Left lung (tissue), 10 donors: ENCODE measurements around the gene C1orf174. TPM values are rescaled to one million over a fixed set of nuclear protein-coding genes. Genes with fewer than 3 reads are reported as not detected.
A peak's percentile ranks its signal among the peaks of the same experiment; 100 is the strongest.
"Not testable (repeated sequence)": the region's sequence is repeated elsewhere in the genome, so short reads cannot be mapped to it uniquely, and the experiment has no call there.

Experiments
- ATAC-seq: fragments of 200-7000 bp; cut with Tn5 transposase; one replicate; pipeline ENCODE4 v1.9.1; 2020; ENCODE audit warnings: moderate library complexity
- DNase-seq, 4 donors: peaks; one replicate each; pipeline ENCODE4 v3.0.0-alpha.2; 2013 to 2020
- H3K27ac ChIP-seq, 2 donors: fragments of 200-600 bp; sonication (generic) in 1 of 2; one replicate each; pipeline versions ENCODE4 v1.5.0 to v1.8.0; 2020 to 2021
- H3K27me3 ChIP-seq, 2 donors: fragments of 200-600 bp; sonication (generic) in 1 of 2; one replicate each; pipeline versions ENCODE4 v1.5.0 to v1.8.0; 2020 to 2021
- H3K36me3 ChIP-seq, 2 donors: fragments of 200-600 bp; sonication (generic) in 1 of 2; one replicate each; pipeline versions ENCODE4 v1.5.0 to v1.8.0; 2020 to 2021
- H3K4me1 ChIP-seq, 2 donors: fragments of 200-600 bp; one replicate each; pipeline ENCODE4 v1.8.0; 2021
- H3K4me3 ChIP-seq, 2 donors: fragments of 200-600 bp; sonication (generic) in 1 of 2; one replicate each; pipeline versions ENCODE4 v1.5.0 to v1.8.0; 2020 to 2021; ENCODE audit warnings: mild to moderate bottlenecking in 1 of 2
- H3K9me3 ChIP-seq, 2 donors: fragments of 200-600 bp; sonication (generic) in 1 of 2; one replicate each; pipeline versions ENCODE4 v1.5.0 to v1.8.0; 2020 to 2021
- CTCF ChIP-seq, 2 donors: fragments of 200-600 bp; sonication (generic) in 1 of 2; IDR thresholded peaks; one replicate each; pipeline versions ENCODE4 v1.5.0 to v1.8.0; 2021; ENCODE audit warnings: antibody characterized with exemption in 2 of 2
- intact Hi-C, 2 donors: fragments of 100-400 bp; cut with DNase I; formaldehyde crosslinking; loops; one replicate each; pipeline versions ENCODE4 v1.11.2 to v1.14.2; 2022
- polyA plus RNA-seq, 6 donors: library from polyadenylated mRNA; unstranded; fragments of 120-200 nt; gene quantifications; one replicate each; pipeline ENCODE4 v1.2.1, GENCODE V29; 2013; ENCODE audit not compliant: insufficient read length in 6 of 6
- total RNA-seq, 2 donors: library from RNA; stranded (reverse); fragmentation: NEBNext Ultra II Directional; extraction: Animal tissue kit (Norgen Biotek cat#: 25700); gene quantifications; one replicate each; pipeline ENCODE4 v1.2.1, GENCODE V29; 2021
- donor health status: DM: no; HTN: yes; CAD: no.
- donor health status: DM: no; HTN: no; CAD: no.

Gene C1orf174
- total and polyA plus RNA-seq, 8 donors = 19.3 to 29.5 (median 24.7) TPM

GRCh38 chr1:3922851-3923250 is 22.8 kb upstream of the C1orf174 start:
- no peak for TF ChIP-seq CTCF (IDR thresholded peaks at IDR 0.05)
- intact Hi-C loops = no loop called here
- Histone ChIP-seq H3K4me3 (no peak overlapping the region), H3K36me3 (no peaks in the 10 kb centered on the region), H3K9me3 (no peaks in the 10 kb centered on the region), H3K4me1 (no peaks in the 10 kb centered on the region), H3K27me3 (peaks cover 0 to 48% of the 10 kb centered on the region in 2 donors), H3K27ac (no peak overlapping the region)
- ATAC-seq = no peak
- peak in 1 of 4 donors; percentile 14 for DNase-seq

DNA sequence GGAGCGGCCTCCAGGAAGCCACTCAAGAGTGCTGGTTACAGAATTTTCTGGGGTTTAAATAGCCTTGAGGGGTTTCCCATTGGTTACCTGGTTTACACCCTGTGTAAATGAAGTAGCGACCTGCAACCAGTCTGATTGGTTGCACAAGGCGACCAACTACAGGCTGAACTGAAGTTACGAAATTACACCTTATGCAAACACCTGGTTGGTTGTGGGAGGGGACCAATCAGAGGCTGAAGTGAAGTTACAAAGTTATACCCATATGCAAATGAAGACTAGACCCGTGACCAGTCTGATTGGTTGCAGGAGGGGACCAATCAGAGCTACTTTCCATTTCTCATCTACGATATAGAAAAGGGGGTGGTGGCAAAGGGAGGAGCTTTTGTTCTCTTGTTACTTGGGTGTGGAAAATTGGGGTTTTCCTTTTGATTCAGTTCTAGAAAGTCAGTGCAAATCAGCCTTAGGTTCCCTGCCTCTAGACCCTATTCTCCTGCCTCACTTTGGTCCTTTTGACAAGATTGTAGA is 22.2 kb upstream of the C1orf174 start:
- no peaks in the 10 kb centered on the region for H3K9me3 ChIP-seq
- H3K27ac ChIP-seq = no peak overlapping the region
- no peak for TF ChIP-seq CTCF (IDR thresholded peaks at IDR 0.05)
- peaks cover 0 to 49% of the 10 kb centered on the region in 2 donors for H3K27me3 ChIP-seq
- intact Hi-C loops = no loop called here
- H3K36me3 ChIP-seq = no peaks in the 10 kb centered on the region
- DNase-seq = peak in 1 of 4 donors; percentile 36
- no peaks in the 10 kb centered on the region for H3K4me1 ChIP-seq
- no peak overlapping the region for H3K4me3 ChIP-seq
- peak; percentile 93 for ATAC-seq

- H3K4me3 ChIP-seq = no peak overlapping the region
- intact Hi-C loops = no loop called here
- TF ChIP-seq CTCF (IDR thresholded peaks at IDR 0.05) = no peak
- ATAC-seq = no peak
- DNase-seq = peak in 1 of 4 donors; percentile 17
- H3K4me1 ChIP-seq = no peaks in the 10 kb centered on the region
- H3K27ac ChIP-seq = no peak overlapping the region
- no peaks in the 10 kb centered on the region for H3K9me3 ChIP-seq
- no peaks in the 10 kb centered on the region for H3K36me3 ChIP-seq
- peaks cover 0 to 54% of the 10 kb centered on the region in 2 donors for H3K27me3 ChIP-seq
These were observed 21.7 kb upstream of the C1orf174 start for GRCh38 chr1:3921765-3922164.

- Histone ChIP-seq H3K36me3 (no peaks in the 10 kb centered on the region), H3K27ac (no peak overlapping the region), H3K27me3 (peaks cover 0 to 42% of the 10 kb centered on the region in 2 donors), H3K4me3 (no peak overlapping the region), H3K9me3 (no peaks in the 10 kb centered on the region), H3K4me1 (no peaks in the 10 kb centered on the region)
- ATAC-seq = no peak
- intact Hi-C loops = no loop called here
- TF ChIP-seq CTCF (IDR thresholded peaks at IDR 0.05) = no peak
- DNase-seq = peak in 1 of 4 donors; percentile 29
These were observed 19.6 kb upstream of the C1orf174 start for GRCh38 chr1:3919706-3920105.

DNA sequence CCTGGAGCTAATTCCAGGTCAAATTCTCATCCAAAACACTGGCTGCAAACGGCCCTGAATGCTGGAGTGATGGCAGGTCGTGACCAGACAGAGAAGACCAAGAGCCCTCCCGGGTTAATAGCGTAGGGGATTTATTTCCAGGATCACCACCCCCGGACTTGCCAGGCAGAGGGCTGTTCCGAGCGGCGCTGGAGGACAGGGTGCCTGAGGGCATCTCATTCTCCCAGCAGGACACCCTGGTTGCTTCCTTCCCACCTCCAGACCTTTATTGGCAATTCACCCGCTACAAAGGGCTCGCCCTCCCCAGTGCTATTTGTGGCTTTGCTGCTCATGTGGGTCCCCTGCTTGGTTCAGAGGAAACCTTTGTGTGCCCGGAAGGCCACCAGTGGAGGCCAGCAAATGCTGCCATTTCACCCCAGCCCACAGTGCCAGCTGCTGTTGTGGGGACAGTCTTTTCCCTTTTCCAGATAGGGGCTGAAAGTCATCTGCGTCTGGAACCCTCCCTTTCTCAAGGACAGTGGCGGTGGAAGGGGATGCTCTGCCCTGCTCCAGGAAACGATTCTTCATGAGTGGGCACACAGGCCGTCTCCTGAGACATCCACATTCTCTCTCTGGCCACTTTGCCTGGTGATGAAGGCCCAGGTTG is 19.0 kb upstream of the C1orf174 start:
- H3K4me1 ChIP-seq = no peaks in the 10 kb centered on the region
- DNase-seq = peak in 2 of 4 donors; percentile 15 to 72
- no peak overlapping the region for H3K4me3 ChIP-seq
- no peaks in the 10 kb centered on the region for H3K9me3 ChIP-seq
- no peaks in the 10 kb centered on the region for H3K36me3 ChIP-seq
- H3K27me3 ChIP-seq = peaks cover 0 to 36% of the 10 kb centered on the region in 2 donors
- no peak overlapping the region for H3K27ac ChIP-seq
- no peak for ATAC-seq
- intact Hi-C loops = no loop called here
- no peak for TF ChIP-seq CTCF (IDR thresholded peaks at IDR 0.05)

- ATAC-seq, H3K27ac ChIP-seq, H3K4me3 ChIP-seq, intact Hi-C loops, H3K36me3 ChIP-seq, H3K9me3 ChIP-seq, DNase-seq, H3K4me1 ChIP-seq: not testable (repeated sequence)
- peaks cover 0 to 29% of the 10 kb centered on the region in 2 donors for H3K27me3 ChIP-seq
These were observed 18.3 kb upstream of the C1orf174 start for GRCh38 chr1:3918359-3918758.
